ENCODE results near the gene WDR1.

Gene WDR1

DNA sequence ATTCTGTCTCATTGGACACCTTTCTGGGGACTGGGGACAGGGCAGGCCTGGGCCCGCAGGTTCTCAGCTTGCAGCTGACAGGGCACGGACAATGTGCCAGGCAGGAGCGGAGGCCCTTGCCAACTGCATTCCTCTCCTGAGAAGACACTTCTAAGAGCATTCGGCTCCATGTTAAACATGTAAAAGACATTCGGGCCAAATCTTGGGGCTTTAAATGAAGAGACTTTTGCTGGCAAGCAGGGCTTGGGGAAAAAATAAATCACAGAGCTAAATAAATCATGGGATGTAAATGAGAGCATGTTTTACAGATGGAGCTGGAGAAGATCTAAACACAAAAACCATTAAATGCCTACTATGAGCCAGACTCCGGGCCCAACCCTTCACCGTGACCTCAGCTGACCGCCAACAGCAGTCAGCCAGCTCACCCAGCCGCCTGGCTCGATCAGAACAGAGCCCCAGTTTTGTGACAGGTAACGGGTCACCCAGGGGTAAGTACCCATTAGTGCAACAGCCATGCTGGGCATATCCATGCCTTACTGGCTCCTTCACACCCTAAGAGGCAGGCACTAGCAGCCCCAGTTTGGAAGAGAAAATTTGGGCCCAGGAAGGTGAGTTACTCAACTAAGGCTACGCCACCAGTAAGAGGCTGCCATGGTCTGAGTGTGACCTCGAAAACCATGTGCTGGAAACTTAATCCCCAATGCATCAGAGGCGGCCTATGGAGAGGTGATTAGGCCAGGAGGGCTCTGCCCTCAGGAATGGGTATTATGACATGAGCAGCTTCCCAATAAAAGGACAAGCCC, 14.7 kb downstream of the WDR1 start:
- Histone ChIP-seq H3K4ac (ENCODE audit: low read depth, low read length) (peak overlapping the region; percentile 57), H3K4me3 (ENCODE audit: low read depth, low read length) (no peak overlapping the region), H3K9ac (ENCODE audit: low read length) (no peak overlapping the region), H3K18ac (ENCODE audit: low read length) (no peak overlapping the region), H4K8ac (ENCODE audit: low read depth, low read length) (no peak overlapping the region), H2BK5ac (ENCODE audit: low read depth, low read length, poor library complexity) (no peak overlapping the region), H3K4me1 (ENCODE audit: control insufficient read depth in 1 of 2, insufficient read depth in 2 of 2, low read length in 2 of 2) (peaks cover 7 to 9% of the 10 kb centered on the region in 2 experiments), H4K12ac (ENCODE audit: low read depth, low read length) (no peak overlapping the region), H2BK120ac (ENCODE audit: insufficient read depth, low read length, poor library complexity) (no peak overlapping the region), H3K27me3 (ENCODE audit: insufficient read depth, low read length) (no peaks in the 10 kb centered on the region), H3K27ac (ENCODE audit: low read depth, low read length) (no peak overlapping the region), H4K91ac (ENCODE audit: low read depth, low read length) (no peak overlapping the region), H3K23ac (ENCODE audit: low read length) (no peak overlapping the region), H3K36me3 (ENCODE audit: control insufficient read depth in 1 of 2, insufficient read depth in 2 of 2, low read length in 2 of 2) (peaks cover 78 to 82% of the 10 kb centered on the region in 2 experiments), H2BK12ac (ENCODE audit: low read length) (no peak overlapping the region), H3K4me2 (ENCODE audit: low read length) (no peak overlapping the region), H3K79me1 (ENCODE audit: low read length) (no peaks in the 10 kb centered on the region), H3K79me2 (ENCODE audit: control insufficient read depth, insufficient read depth, low read length, poor library complexity) (peaks cover 27% of the 10 kb centered on the region), H3K14ac (ENCODE audit: low read length) (no peak overlapping the region), H2AFZ (ENCODE audit: insufficient read depth, low read length, poor library complexity) (no peak overlapping the region), H2AK5ac (ENCODE audit: low read length) (no peak overlapping the region), H3K9me3 (ENCODE audit: insufficient read depth, low read depth, low read length) (no peaks in the 10 kb centered on the region)
- no peak for DNase-seq
- no CpG with 5 or more reads among the region's 14 CpGs for WGBS (ENCODE audit: extremely low coverage, insufficient coverage, insufficient read length)

GRCh38 chr4:10100734-10101216, 15.8 kb downstream of the WDR1 start:
- no peak overlapping the region for H2AK5ac ChIP-seq (ENCODE audit: low read length)
- WGBS (ENCODE audit: extremely low coverage, insufficient coverage, insufficient read length): no CpG with 5 or more reads among the region's 12 CpGs
- peaks cover 83 to 87% of the 10 kb centered on the region in 2 experiments for H3K36me3 ChIP-seq (ENCODE audit: control insufficient read depth in 1 of 2, insufficient read depth in 2 of 2, low read length in 2 of 2)
- H3K23ac ChIP-seq (ENCODE audit: low read length): no peak overlapping the region
- no peak overlapping the region for H4K8ac ChIP-seq (ENCODE audit: low read depth, low read length)
- H2BK5ac ChIP-seq (ENCODE audit: low read depth, low read length, poor library complexity): no peak overlapping the region
- no peak overlapping the region for H2BK120ac ChIP-seq (ENCODE audit: insufficient read depth, low read length, poor library complexity)
- no peak overlapping the region for H4K12ac ChIP-seq (ENCODE audit: low read depth, low read length)
- peaks cover 6 to 12% of the 10 kb centered on the region in 2 experiments for H3K4me1 ChIP-seq (ENCODE audit: control insufficient read depth in 1 of 2, insufficient read depth in 2 of 2, low read length in 2 of 2)
- peak overlapping the region; percentile 78 for H3K4ac ChIP-seq (ENCODE audit: low read depth, low read length)
- H2AFZ ChIP-seq (ENCODE audit: insufficient read depth, low read length, poor library complexity): no peak overlapping the region
- no peak overlapping the region for H3K14ac ChIP-seq (ENCODE audit: low read length)
- no peak overlapping the region for H3K9ac ChIP-seq (ENCODE audit: low read length)
- DNase-seq: peak in 1 of 2 donors; percentile 19
- H3K4me3 ChIP-seq (ENCODE audit: low read depth, low read length): no peak overlapping the region
- H3K79me2 ChIP-seq (ENCODE audit: control insufficient read depth, insufficient read depth, low read length, poor library complexity): peaks cover 27% of the 10 kb centered on the region
- H3K18ac ChIP-seq (ENCODE audit: low read length): no peak overlapping the region
- no peak overlapping the region for H4K91ac ChIP-seq (ENCODE audit: low read depth, low read length)
- H3K9me3 ChIP-seq (ENCODE audit: insufficient read depth, low read depth, low read length): no peaks in the 10 kb centered on the region
- H3K27ac ChIP-seq (ENCODE audit: low read depth, low read length): no peak overlapping the region
- no peaks in the 10 kb centered on the region for H3K27me3 ChIP-seq (ENCODE audit: insufficient read depth, low read length)
- no peak overlapping the region for H2BK12ac ChIP-seq (ENCODE audit: low read length)
- H3K79me1 ChIP-seq (ENCODE audit: low read length): no peaks in the 10 kb centered on the region
- H3K4me2 ChIP-seq (ENCODE audit: low read length): no peak overlapping the region

DNA sequence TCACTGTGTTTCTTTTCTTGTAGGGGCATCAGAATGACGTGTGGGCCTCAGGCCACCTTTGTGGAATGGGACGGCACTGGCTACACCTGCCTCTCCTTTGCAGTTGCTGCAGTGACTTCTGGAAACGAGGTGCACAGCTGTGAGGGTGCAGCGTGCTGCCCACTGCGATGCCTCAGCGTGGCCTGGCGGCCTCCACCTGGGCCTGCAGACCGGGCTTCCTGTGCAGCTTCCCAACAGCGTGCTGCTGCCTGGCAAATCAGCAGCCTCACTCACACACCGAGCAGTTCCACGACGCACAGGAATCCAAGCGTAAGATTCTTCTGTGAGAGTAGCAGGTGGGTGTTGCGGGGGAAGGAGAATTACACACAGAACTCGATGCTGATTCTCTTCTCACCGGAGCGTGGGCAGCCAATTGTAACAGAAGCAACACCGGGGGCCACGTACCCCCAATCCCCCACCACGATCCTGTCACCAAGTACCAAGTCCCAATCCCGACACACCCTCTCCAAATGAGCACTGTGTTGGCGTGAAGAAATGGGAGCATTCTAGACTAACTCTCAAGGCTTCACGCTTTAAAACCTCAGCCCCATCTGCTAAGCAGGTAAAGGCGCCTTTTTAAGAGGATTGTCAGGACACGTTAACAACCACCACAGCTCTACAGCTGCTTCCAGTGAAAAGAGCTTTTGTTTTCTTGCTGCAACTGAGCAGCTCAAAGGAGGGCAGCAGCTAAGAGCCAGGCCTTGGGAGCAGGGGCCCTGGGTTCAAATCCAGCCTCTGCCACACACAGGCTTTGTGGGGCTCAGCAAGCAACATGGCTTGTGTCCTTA, 16.9 kb downstream of the WDR1 start:
- no peak overlapping the region for H3K9ac ChIP-seq (ENCODE audit: low read length)
- H4K12ac ChIP-seq (ENCODE audit: low read depth, low read length): no peak overlapping the region
- H3K9me3 ChIP-seq (ENCODE audit: insufficient read depth, low read depth, low read length): no peaks in the 10 kb centered on the region
- H4K8ac ChIP-seq (ENCODE audit: low read depth, low read length): no peak overlapping the region
- peak overlapping the region; percentile 34 for H3K4ac ChIP-seq (ENCODE audit: low read depth, low read length)
- no peak overlapping the region for H4K91ac ChIP-seq (ENCODE audit: low read depth, low read length)
- no peak overlapping the region for H3K23ac ChIP-seq (ENCODE audit: low read length)
- no peak overlapping the region for H3K4me3 ChIP-seq (ENCODE audit: low read depth, low read length)
- no peaks in the 10 kb centered on the region for H3K79me1 ChIP-seq (ENCODE audit: low read length)
- H3K79me2 ChIP-seq (ENCODE audit: control insufficient read depth, insufficient read depth, low read length, poor library complexity): peaks cover 29% of the 10 kb centered on the region
- H3K14ac ChIP-seq (ENCODE audit: low read length): no peak overlapping the region
- H3K27ac ChIP-seq (ENCODE audit: low read depth, low read length): no peak overlapping the region
- H2AFZ ChIP-seq (ENCODE audit: insufficient read depth, low read length, poor library complexity): no peak overlapping the region
- peaks cover 13 to 18% of the 10 kb centered on the region in 2 experiments for H3K4me1 ChIP-seq (ENCODE audit: control insufficient read depth in 1 of 2, insufficient read depth in 2 of 2, low read length in 2 of 2)
- H3K27me3 ChIP-seq (ENCODE audit: insufficient read depth, low read length): no peaks in the 10 kb centered on the region
- peaks cover 90 to 93% of the 10 kb centered on the region in 2 experiments for H3K36me3 ChIP-seq (ENCODE audit: control insufficient read depth in 1 of 2, insufficient read depth in 2 of 2, low read length in 2 of 2)
- DNase-seq: no peak
- no peak overlapping the region for H2AK5ac ChIP-seq (ENCODE audit: low read length)
- H3K18ac ChIP-seq (ENCODE audit: low read length): no peak overlapping the region
- no peak overlapping the region for H2BK5ac ChIP-seq (ENCODE audit: low read depth, low read length, poor library complexity)
- H2BK12ac ChIP-seq (ENCODE audit: low read length): no peak overlapping the region
- whole genome bisulfite sequencing (ENCODE audit: extremely low coverage, insufficient coverage, insufficient read length): no CpG with 5 or more reads among the region's 25 CpGs
- H3K4me2 ChIP-seq (ENCODE audit: low read length): no peak overlapping the region
- no peak overlapping the region for H2BK120ac ChIP-seq (ENCODE audit: insufficient read depth, low read length, poor library complexity)

DNA sequence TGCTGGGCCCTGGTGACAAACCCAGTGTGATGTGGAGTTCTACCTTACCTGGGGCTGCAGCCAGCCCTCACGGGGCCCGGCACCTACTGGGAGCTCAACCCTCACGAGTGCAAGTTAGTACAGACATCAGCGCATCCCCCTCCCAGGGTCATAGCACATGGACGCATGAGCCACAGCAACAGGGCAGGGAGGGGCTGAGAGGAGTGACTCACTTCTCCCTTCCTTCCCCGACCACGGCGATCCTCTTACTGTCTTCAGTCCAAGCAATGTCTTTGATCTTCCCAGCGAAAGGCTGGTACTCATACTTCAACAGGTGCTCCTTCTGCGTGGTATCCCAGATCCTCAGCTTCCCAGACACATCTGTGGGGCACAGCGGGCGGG, 17.8 kb downstream of the WDR1 start:
- H3K4me3 ChIP-seq (ENCODE audit: low read depth, low read length): no peak overlapping the region
- H3K27me3 ChIP-seq (ENCODE audit: insufficient read depth, low read length): no peaks in the 10 kb centered on the region
- no peak overlapping the region for H2BK120ac ChIP-seq (ENCODE audit: insufficient read depth, low read length, poor library complexity)
- no peak overlapping the region for H3K9ac ChIP-seq (ENCODE audit: low read length)
- H3K36me3 ChIP-seq (ENCODE audit: control insufficient read depth in 1 of 2, insufficient read depth in 2 of 2, low read length in 2 of 2): peaks cover 93 to 94% of the 10 kb centered on the region in 2 experiments
- H3K27ac ChIP-seq (ENCODE audit: low read depth, low read length): no peak overlapping the region
- no peak overlapping the region for H4K12ac ChIP-seq (ENCODE audit: low read depth, low read length)
- no peaks in the 10 kb centered on the region for H3K9me3 ChIP-seq (ENCODE audit: insufficient read depth, low read depth, low read length)
- DNase-seq: no peak
- no CpG with 5 or more reads among the region's 12 CpGs for WGBS (ENCODE audit: extremely low coverage, insufficient coverage, insufficient read length)
- no peak overlapping the region for H2AK5ac ChIP-seq (ENCODE audit: low read length)
- H3K14ac ChIP-seq (ENCODE audit: low read length): no peak overlapping the region
- peaks cover 27% of the 10 kb centered on the region for H3K79me2 ChIP-seq (ENCODE audit: control insufficient read depth, insufficient read depth, low read length, poor library complexity)
- no peaks in the 10 kb centered on the region for H3K79me1 ChIP-seq (ENCODE audit: low read length)
- H4K91ac ChIP-seq (ENCODE audit: low read depth, low read length): no peak overlapping the region
- H3K4ac ChIP-seq (ENCODE audit: low read depth, low read length): peak overlapping the region; percentile 32
- H3K18ac ChIP-seq (ENCODE audit: low read length): no peak overlapping the region
- no peak overlapping the region for H2AFZ ChIP-seq (ENCODE audit: insufficient read depth, low read length, poor library complexity)
- H2BK5ac ChIP-seq (ENCODE audit: low read depth, low read length, poor library complexity): no peak overlapping the region
- H3K4me2 ChIP-seq (ENCODE audit: low read length): no peak overlapping the region
- H3K4me1 ChIP-seq (ENCODE audit: control insufficient read depth in 1 of 2, insufficient read depth in 2 of 2, low read length in 2 of 2): peaks cover 20 to 25% of the 10 kb centered on the region in 2 experiments
- H2BK12ac ChIP-seq (ENCODE audit: low read length): no peak overlapping the region
- no peak overlapping the region for H3K23ac ChIP-seq (ENCODE audit: low read length)
- no peak overlapping the region for H4K8ac ChIP-seq (ENCODE audit: low read depth, low read length)
